GM12892 (cell line): Measurements from ENCODE around the gene ARID1B.

Experiments used
- POLR2A ChIP-seq: IDR thresholded peaks from 2 replicates; pipeline ENCODE4 v1.6.1; 2011; ENCODE audit warnings: low read depth, low read length, control low read depth
- POLR2AphosphoS5 ChIP-seq: IDR thresholded peaks from 2 replicates; pipeline ENCODE4 v1.6.1; 2011; ENCODE audit warnings: low read depth, low read length, control low read depth

GRCh38 chr6:156905801-156906200, 128.6 kb downstream of the ARID1B start:
- TF ChIP-seq POLR2A = no peak
- no peak for TF ChIP-seq POLR2AphosphoS5
